GM12801 (cell line): ENCODE measurements around the gene LRMDA.

Experiments
- TF ChIP-seq, protein P1 (sequence below): IDR thresholded peaks from one replicate; pipeline ENCODE4 v1.5.1; 2011; ENCODE audit warnings: control low read depth; ENCODE audit not compliant: insufficient read length; ENCODE audit errors: extremely low read depth

The LRMDA gene

DNA sequence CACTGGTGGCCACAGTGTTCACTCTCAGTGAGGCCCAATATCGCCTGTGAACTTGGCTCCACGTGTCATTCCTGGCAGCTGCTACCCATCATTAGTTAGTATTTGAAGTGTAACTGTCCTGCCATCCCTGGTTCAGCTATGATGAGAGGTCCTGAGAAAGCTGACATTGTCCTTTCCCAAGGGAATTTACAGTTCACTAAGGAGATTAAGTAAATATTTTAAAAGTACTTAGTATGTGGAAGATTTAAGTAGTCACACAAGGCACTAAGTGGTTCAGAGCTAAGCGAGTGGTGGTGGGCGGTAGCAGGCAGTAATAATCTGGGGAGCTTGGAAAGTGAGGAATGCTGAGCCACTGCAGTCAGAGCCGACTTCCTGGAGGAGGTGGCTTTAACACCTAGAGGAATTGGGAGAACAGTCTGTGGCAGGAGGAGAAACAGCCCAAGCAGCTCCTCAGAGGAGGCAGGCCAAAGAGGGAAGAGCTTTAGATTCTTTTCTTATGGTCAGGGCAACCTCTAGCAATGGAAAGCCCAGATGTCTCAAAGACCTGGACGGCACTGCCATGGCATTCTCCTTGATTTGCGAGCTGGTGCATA is 519.7 kb downstream of the LRMDA start:
- TF ChIP-seq, protein P1, sequence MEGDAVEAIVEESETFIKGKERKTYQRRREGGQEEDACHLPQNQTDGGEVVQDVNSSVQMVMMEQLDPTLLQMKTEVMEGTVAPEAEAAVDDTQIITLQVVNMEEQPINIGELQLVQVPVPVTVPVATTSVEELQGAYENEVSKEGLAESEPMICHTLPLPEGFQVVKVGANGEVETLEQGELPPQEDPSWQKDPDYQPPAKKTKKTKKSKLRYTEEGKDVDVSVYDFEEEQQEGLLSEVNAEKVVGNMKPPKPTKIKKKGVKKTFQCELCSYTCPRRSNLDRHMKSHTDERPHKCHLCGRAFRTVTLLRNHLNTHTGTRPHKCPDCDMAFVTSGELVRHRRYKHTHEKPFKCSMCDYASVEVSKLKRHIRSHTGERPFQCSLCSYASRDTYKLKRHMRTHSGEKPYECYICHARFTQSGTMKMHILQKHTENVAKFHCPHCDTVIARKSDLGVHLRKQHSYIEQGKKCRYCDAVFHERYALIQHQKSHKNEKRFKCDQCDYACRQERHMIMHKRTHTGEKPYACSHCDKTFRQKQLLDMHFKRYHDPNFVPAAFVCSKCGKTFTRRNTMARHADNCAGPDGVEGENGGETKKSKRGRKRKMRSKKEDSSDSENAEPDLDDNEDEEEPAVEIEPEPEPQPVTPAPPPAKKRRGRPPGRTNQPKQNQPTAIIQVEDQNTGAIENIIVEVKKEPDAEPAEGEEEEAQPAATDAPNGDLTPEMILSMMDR, result no peak

DNA sequence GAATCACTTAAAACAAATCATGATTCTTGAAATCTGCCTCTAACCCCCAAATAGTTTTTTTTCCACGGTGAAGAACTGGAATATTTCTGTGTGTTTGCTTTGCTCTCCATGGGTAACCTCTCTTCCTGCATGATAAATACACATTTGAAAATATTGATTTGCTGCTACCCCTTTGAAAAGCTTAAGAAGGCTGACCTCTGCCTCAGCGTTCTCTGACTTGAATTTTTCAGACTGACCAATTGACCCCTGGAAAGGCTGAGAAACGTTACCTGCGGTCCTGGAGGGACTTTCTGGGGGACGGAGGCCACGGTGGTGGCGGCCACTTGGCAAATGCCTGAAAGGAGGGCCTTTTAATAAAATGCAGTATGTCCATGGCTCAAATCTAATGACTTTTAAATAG is 520.2 kb downstream of the LRMDA start:
- TF ChIP-seq, protein P1, result no peak

DNA sequence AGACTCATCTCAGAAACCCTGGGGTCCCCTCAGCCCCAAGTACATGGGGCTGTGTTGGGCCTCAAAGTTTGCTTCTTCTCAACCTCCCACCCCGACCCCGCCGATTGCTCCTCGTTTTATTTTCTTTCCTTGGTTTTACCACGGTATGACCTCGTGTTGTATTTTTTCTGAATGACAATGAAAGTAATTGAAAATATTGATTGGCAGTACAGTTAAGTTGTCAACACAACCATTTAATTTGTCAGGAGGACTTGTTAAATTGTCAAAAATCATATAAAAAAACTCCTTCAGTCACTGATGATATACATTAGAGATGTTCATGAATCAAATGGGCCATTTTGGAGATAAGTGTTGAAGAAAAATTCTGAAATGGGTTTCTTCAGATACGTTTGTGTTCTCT is 520.7 kb downstream of the LRMDA start:
- TF ChIP-seq, protein P1, result no peak

DNA sequence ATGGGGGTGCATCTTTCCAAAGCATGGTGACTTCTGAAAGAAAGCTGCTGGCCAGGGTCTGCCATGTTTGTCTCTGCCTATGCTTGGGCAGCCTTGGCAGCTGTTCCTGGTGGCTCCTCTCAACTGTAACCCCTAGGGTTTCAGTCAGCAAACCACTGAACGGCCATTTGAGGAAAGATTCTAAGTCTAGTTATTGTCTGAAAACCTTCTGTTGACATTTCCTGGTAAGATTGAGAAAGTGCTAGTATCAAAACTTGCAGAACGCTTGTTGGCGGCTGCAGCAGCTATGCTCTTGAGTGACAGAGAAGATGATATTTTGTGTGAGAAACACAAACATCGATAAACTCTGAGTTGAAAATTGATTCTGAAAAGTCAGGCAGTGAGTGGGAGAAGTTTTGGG is 523.1 kb downstream of the LRMDA start:
- TF ChIP-seq, protein P1, result no peak

DNA sequence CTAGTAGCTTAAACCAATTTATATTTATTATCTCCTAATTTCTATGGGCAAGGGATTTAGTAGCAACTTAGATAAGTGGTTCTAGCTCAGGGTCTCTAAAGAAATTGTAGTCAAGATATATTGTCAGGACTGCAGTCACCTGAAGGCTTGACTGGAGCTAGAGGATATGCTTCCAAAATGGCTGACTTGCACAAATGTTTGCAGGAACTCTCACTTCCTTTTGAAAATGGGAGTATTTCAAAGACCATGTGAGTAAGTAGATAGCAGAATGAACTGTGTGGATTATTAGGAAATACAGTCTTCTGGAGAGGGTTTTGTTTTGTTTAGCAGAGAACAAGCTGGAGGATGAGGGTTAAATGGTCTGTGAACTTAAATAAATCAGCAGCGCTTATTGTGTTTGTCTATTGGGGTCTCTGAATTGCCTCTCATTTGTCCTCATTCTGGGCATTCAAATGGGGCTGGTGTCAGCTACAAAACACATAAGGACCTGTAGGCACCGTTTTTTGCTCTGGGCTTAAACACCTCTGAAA is 524.6 kb downstream of the LRMDA start:
- TF ChIP-seq, protein P1, result no peak

DNA sequence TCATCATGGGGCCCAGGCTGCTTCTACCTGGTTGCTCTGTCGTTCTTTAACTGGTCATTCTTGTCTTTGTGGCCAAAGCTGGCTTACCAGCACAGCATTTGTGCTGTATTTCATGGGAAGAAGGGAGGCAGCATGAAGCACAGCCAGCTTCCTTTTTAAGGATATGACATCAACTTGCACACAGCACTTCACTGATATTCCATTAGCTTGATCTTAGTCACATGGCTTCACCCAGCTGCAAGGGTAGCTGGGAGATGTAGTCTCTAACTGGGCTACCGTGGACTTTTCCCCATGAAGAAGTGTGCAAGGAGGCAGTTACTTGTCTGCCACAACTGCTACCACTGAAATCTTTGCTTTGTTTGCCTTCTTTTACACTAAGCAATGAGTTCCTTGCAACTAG is 525.2 kb downstream of the LRMDA start:
- TF ChIP-seq, protein P1, result no peak

DNA sequence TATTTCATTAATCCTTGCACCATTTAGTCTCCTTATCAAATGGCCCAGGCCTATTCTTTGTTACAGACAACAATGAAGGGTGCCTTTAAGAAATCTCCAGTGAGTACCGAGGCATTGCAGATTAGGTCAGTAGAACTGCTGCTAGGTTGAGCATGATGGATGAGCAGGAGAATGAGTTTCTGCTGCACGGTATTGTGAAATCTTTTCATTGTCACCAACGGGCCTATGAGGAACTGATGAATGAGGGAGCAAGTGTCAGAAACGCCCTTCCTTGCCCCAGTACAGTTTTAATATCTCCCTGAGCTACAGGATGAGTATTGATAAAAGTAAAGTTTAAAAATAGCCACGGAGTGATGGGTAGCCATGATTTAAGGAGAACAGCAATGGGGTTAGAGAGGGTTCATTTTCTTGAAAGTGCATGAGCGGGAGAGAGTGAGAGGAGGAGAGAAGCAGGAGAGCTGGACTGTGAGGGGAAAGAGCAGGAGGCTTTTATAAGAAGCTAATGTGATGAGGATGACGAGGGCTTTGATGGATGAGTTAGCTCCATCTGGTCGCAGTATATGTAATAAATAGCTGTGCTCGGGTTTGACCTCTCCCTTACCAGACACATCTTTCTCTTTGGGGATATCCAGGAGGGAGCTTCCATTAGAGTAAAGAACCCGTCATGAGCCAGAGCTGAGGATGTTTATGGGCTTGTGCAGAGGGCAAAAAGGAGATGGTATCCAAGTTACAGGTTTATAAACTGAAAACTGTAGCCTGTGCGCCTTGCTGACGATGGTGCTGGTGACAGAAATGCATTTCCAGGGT is 526.1 kb downstream of the LRMDA start:
- TF ChIP-seq, protein P1, result no peak
